Skin epidermis (tissue), 12 donors: ENCODE data around the gene FOXA1.
"Not testable (repeated sequence)": the region's sequence is repeated elsewhere in the genome, so short reads cannot be mapped to it uniquely, and the experiment has no call there.

ENCODE experiments used
- H3K27ac ChIP-seq, 21 experiments: fragments of 200-600 bp; sonication (generic) in 11 of 21; one replicate each; pipeline ENCODE4 v1.5.0; 2020; ENCODE audit warnings: mild to moderate bottlenecking in 3 of 21, inconsistent platforms in 2 of 21, moderate library complexity in 2 of 21
- H3K4me3 ChIP-seq, 7 experiments: fragments of 200-600 bp; sonication (generic) in 2 of 7; one replicate each; pipeline ENCODE4 v1.5.0; 2020; ENCODE audit warnings: inconsistent platforms in 2 of 7, mild to moderate bottlenecking in 2 of 7, moderate library complexity in 1 of 7

FOXA1 gene

DNA sequence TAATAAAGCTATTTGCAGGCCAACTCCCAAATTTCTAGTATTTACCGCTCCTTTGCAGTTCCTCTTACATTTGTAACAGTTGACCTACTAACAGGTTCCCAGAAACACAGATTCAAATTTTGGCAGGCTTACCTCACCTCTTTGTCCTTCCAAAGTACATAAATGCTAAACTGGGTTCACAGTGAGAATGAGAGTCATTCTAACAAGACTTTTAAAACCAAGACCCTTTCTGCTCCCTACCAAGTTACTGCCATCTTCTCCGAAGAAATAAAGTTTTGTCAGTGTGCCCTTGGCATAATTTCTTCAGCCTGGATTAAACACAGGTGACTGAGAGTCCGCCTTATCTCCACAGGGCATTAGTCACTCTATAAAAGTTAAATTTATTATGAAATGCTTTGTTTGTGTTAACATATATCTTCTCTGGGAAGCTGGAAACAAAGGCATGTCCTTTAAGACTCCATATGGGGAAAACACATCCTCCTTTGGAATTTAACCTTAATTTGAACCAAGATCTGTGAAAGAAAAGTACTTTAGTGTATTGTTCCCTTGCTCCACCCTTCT, 28.2 kb downstream of the FOXA1 start:
- H3K4me3 ChIP-seq: no peak overlapping the region
- H3K27ac ChIP-seq: no peak overlapping the region

DNA sequence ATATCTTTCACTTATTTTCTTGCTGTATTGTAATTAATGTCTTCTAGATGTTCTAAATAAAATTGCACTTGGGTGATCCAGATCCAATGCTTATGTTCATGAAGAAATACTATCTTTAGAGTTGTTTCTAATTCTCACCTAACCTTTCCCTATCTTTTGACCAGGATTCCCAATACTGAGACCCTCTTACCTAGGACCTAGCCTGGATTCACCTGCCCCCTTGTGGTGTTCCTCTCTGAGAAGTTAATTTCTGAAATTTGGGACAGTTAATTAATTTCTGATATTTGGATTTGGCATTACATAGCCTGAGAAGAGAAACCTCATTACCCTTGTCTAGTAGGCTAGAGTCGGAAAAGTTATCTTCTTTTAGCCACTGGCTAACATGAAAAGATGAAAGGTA, 29.5 kb downstream of the FOXA1 start:
- Histone ChIP-seq H3K27ac (no peak overlapping the region), H3K4me3 (no peak overlapping the region)

DNA sequence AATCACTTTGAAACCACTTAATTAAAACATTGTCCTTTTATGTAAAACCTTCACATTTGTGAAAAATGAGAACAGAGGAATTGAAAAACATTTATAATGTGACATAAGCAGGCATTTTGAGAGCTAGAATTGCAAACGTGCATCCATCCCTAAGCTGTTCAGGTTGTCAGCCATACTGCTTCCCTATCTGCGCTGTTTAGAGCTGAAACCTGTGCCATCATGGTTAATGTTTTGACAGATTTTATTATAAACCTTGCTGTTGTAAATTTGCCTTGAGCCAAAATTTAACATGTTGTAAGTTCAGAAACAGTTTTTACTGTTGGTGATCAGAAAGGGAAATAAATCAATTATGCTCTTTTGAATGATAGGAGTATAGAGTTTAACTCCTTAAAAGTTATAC, 31.9 kb downstream of the FOXA1 start:
- no peak overlapping the region for H3K27ac ChIP-seq
- no peak overlapping the region for H3K4me3 ChIP-seq

DNA sequence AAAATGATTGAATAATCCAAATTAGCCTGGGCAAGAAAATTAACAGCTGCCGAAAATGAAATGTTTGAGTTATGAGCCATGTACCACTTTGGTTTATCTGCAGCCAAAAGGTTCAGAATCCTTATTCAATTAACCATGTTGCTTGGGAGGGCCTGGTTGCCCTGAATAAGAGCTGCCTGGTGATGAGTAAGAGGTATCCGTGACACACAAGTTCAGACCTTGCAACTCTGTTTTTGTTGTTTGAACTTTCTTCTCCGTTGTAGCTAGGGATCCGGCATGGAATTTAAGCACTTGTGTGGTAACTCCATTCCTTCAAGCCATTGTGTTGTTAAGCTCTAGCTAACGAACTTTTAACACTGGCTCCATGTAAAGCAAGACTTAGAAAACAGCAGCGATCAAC, 35.7 kb downstream of the FOXA1 start:
- no peak overlapping the region for H3K4me3 ChIP-seq
- no peak overlapping the region for H3K27ac ChIP-seq

DNA sequence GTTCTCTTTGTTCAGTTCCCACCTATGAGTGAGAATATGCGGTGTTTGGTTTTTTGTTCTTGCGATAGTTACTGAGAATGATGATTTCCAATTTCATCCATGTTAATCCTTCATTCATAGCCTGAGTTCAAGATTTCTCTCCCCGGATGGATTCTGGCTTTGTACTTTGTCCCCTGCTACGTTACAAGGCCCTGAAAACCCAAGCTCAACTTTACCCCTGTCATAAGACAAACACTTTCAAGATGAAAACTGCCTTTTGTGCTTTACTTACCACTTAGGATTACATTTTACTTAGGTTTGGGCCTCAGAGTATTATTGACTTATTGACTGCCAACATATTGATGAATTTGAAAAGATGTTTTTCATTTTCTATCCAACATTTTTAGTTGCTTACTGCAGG, 36.3 kb downstream of the FOXA1 start:
- no peak overlapping the region for H3K4me3 ChIP-seq
- no peak overlapping the region for H3K27ac ChIP-seq

DNA sequence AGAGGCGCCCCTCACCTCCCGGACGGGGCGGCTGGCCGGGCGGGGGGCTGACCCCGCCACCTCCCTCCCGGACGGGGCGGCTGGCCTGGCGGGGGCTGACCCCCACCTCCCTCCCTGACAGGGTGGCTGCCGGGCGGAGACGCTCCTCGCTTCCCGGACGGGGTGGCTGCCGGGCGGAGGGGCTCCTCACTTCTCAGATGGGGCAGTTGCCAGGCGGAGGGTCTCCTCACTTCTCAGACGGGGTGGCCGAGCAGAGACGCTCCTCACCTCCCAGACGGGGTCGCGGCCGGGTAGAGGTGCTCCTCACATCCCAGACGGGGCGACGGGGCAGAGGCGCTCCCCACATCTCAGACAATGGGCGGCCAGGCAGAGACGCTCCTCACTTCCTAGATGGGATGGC, 39.5 kb downstream of the FOXA1 start:
- not testable (repeated sequence) for H3K4me3 ChIP-seq, H3K27ac ChIP-seq

DNA sequence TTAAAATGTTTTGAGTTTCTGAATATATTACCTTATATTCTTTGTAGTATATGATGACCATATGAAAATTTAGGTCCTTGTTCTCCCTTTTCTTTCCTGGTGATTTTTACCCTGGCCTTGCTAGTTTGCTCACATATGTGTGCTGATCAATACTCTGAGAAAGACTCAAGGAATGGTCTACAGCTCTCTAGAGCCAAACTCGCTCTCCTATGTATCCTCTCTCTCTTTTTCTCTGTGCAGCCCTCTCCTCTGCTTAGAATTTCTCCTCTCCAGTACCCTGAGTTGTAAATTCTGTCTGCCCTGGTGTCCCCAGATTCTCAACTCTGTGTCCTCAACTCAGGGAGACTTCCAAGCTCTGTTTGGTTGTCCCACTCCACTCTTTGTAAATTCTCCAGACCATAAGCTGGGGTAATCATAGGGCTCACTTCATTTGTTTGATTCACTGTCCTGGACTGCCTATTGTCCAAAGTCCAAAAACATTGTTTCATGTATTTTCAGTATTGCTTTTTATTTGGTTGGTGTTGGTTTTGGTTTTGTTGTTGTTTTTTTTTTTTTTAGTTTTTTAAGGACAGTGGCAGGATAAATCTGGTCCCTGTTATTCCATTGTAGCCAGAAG, 41.0 kb downstream of the FOXA1 start:
- Histone ChIP-seq H3K27ac (no peak overlapping the region), H3K4me3 (no peak overlapping the region)

DNA sequence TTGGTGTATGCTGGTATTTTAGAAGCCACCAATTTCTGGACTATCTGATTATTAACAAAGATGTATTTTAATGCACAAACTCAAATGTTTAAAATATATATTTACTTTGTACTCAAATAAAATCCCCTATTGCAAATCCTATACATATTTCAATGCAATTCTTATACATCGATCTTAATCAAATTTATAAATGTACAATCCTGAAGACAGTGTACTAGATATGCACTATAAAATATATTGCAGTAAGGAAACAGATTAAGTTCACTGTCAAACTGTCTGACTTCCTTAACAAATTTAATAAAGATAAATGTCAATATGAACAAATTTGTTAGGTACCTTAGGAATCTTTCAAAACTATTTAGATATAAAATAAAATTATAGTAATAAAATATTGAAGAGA, 43.9 kb downstream of the FOXA1 start:
- Histone ChIP-seq H3K27ac (no peak overlapping the region), H3K4me3 (no peak overlapping the region)

DNA sequence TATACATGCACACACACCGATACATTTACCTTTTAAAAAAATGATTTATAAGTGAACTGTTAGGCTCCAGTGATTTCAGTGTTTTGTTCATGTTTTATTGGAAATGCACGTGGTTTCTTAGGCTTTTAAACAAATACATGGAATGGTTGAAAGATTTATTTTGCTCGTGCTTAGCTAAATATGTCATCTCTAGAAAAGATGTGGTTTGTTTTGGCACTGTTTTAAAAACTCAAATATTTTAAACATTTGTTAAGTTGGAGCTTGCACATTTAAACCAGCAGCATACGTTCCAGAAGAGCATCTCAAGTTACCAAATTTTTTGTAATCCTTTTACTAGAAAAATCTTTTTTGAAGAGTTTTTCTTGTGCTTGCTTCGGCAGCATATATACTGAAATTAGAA, 44.5 kb downstream of the FOXA1 start:
- H3K4me3 ChIP-seq: no peak overlapping the region
- no peak overlapping the region for H3K27ac ChIP-seq

DNA sequence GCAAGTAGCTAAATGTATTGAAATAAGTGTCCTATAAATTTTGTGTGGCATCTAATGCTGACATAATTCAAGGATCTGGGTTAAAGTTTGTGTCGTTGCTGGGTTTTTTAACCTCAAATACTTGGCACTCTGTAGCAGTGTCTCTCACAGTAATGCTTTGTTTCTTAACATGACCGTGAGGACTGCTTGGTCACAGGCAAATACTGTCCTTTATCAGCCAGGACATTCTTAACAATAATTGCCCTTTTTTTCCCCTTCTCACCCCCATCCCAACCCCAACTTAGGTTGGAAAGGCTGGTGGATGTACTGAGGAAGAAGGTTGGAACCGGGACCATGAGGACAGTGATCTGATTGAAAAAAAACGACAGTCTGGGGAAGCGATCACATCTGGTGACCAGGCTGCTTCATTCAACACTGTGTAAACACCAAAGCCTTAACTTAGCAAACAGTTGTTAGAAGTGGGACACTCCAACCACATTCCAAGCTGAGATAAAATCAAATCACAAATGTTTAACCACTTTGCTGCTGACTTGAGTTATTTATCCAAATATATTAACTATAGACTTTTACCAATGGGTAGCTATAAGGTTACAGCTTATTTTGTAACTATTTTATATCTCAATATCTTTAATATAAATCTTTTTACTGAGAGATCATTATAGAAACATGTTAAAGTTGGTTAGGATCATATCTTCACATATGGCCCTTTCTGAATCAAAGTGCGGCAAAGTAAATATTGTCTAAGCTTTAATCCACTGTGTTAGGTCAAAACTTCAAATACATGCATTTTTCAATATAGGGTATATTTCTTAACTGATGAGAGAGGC, 48.2 kb downstream of the FOXA1 start:
- H3K27ac ChIP-seq: no peak overlapping the region
- H3K4me3 ChIP-seq: no peak overlapping the region

DNA sequence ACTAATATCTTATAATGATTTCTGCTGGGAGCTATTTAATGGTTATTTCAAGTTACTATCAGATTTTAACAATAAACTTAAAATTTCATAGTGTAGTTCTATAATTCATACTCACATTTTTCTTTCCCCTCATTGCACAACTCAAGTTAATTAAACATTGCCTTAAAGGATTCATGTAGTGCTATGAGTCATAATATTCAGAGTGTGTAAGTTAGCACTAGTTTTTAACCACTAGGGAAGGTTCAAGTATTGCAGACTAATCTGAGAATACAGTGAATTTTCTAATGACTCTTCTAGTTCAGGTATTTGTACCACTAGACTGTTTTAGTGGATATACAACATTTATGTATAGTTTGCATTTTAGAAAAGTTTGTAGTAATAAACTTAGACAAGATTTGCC, 49.9 kb downstream of the FOXA1 start:
- no peak overlapping the region for H3K4me3 ChIP-seq
- H3K27ac ChIP-seq: no peak overlapping the region

DNA sequence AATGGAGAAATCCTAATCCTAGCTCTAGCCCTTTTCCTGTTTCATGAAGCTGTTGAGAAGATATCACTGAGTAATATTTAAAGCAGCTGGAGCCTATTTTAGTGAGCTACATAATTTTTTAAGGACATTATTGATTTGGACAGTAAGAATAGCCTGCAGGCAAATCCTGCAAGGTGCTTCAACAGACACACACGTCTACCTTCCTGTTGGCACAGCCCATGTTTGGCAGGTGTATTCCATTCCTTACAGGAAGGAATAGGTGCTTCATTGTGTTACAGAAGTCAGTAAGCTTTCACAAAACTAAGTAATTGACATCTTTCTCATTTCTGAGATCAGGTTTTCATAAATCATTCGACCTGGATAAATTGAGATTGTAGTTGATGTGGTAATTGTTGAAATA, 50.6 kb downstream of the FOXA1 start:
- Histone ChIP-seq H3K27ac (no peak overlapping the region), H3K4me3 (no peak overlapping the region)

DNA sequence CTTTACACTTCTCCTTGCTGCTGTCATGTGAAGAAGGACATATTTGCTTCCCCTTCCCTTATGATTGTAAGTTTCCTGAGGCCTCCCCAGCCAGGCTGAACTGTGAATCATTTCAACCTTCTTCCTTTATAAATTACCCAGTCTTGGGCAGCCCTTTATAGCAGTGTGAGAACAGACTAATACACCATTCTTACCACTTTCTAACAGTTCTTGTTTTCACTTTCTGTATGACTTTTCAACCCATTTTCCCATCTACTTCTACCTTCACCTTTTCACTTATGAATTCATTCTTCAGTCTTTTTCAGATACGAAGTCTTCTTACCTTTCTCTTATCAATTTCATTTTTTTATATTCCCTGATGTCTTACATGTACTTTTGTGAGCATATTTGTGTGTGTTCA, 55.1 kb downstream of the FOXA1 start:
- no peak overlapping the region for H3K27ac ChIP-seq
- H3K4me3 ChIP-seq: no peak overlapping the region
